Dedifferentiated amniotic fluid mesenchymal stem cell (primary cell): ENCODE measurements around the gene IFIT1B.
A peak's percentile ranks its signal among the peaks of the same experiment; 100 is the strongest.

Experiments used
- DNase-seq: peaks from one replicate; pipeline ENCODE4 v3.0.0-alpha.2; 2016; ENCODE audit errors: extremely low spot score

IFIT1B gene

DNA sequence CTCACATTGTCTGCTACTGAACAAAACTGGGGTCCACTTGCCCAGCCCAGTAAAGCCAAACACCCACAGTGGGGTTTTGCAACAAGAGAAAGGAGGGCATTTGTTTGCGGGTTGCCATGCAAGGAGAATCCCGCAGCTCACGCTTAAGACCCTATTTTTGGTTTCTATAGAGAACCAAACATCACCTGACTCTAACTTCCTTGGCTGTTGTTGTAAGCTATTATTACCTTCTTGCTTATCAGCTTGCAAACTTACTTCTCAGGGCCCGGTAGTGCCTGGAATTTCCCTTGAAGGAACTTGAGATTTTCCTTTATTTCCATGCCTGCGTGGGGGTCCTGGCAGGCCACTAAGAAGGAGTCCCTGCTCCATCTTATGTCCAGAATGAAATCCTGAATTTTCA is 29.4 kb upstream of the IFIT1B start:
- no peak for DNase-seq

DNA sequence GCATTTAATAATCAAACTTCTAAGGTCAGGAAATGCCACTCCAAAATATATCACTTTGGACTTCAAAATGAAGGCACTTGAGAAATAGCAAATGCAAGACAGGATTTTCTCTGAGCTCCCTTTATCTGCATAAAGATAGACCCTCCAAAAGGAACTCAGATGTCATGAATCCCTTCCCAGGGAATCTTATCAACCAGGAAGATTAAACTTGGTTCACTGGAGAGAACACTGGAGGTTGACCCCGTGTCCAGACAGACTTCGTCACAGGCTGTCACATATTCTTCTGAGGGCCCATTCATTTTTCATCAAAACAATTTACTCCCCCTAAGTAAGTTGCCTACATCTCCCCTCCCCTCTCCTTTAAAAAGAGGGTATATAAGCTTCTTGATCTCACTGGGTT is 28.9 kb upstream of the IFIT1B start:
- DNase-seq: no peak

DNA sequence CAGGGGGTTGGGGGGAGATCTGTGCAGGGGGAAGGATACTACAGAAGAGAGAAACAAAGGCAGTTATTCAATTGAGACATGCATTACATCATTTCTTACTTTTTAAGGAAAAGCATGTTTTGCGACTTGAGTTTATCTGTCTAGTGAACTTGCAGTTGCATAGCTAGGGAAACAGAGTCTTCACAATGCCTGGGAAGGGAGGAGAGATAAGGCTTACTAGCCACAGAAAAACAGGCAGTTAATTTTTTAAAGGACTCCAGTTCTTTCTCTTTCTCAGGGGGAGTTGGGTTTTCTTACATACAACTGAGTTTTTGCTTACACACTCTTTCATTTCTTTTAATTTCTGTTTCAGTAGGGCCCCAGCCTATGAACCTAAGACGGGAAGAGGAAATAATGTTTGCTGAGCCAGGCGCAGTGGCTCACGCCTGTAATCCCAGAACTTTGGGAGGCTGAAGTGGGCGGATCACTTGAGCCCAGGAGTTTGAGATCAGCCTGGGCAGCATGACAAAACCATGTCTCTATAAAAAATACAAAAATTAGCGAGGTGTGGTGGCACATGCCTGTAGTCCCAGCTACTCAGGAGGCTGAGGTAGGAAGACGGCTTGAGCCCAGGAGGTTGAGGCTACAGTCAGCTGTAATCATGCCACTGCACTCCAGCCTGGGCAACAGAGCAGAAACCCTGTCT is 27.1 kb upstream of the IFIT1B start:
- peak; percentile 17 for DNase-seq

DNA sequence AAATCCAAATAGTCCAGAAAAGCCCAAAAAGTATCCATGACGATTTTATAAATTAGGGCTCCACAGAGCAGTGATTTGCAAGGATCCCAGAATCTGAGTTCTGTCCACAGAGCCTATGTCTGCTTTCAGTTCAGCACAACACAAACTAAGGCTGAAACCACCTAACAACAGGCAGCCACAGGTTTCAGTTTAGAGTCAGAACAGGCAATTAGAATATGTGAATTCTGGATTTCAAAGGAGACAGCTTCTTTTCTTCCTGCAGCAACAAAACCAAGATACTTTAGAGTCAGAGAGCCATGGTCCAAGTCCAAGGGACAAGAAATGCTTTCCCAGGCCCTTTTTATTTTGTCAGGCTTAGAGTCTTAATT is 26.5 kb upstream of the IFIT1B start:
- peak; percentile 17 for DNase-seq

DNA sequence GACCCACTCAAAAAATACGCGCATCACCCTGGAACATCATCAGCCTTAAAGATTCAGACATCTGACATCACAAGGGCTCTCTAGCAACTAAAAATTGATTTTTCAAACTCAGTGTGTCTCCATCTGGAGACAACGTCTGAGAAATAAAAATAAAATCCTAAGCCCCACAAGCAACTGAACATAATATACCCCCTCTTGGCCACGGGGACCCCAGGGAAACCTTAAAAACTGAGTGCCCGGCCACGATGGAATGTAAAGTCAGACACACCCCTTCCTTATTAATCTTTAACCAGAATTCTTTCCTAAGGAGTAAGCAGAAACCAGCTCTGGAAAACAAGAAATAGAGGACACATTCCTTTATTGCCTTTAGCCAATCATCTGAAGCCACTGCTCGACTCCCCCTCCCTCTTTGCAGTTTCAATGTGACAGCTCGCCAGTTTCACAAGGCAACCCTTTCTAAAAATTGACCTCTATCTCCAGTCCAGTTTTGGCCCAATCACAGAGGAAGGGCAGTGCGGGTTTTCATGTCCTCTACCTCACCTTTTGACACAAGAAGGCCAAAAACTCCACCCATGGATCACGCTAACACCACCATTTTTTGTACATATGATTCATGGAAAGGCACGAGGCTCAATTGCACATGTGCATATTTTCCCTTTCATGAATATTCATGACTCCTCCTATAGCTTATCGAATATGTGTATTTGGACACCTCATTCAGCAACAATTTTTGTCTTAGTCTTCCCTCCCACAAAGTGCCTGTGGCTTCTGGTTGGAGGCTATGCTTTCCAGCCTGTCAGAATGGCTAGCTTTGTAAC is 25.9 kb upstream of the IFIT1B start:
- DNase-seq: peak; percentile 97

DNA sequence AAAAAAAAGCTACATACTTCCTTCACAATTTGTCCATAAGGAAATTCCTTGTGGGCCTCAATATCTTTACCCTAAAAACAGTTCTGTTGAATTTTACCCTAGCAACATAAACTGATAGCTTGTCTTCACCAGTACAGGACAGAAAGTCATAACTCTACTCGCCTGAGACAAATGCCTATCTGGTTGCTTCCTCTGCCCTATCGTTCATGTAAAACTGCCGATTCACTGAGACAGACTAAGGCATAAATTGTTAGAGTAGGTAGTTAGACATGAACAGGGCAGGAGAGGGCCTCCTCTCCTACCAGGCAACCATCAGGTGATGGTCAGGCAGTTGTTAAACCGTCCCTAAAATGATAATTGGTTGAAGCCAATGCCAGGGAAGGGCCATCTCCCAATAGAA is 25.1 kb upstream of the IFIT1B start:
- DNase-seq: no peak

DNA sequence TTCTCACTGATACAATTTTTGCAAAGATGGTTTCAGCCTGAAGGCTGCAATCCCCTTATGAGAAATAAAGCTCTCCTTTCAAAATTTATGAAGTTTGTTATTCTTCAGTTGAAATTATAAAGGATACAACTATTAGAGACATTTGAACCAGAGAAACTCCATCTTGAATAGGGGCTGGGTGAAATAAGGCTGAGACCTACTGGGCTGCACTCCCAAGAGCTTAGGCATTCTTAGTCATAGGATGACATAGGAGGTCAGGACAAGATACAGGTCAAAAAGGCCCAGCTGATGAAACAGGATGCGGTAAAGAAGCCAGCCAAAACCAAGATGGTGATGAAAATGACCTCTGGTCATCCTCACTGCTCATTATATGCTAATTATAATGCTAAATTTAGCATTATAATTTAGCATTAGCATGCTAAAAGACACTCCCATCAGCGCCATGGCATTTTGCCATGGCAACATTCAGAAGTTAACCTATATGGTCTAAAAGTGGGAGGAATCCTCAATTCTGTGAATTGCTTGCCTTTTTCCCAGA is 22.4 kb upstream of the IFIT1B start:
- no peak for DNase-seq

DNA sequence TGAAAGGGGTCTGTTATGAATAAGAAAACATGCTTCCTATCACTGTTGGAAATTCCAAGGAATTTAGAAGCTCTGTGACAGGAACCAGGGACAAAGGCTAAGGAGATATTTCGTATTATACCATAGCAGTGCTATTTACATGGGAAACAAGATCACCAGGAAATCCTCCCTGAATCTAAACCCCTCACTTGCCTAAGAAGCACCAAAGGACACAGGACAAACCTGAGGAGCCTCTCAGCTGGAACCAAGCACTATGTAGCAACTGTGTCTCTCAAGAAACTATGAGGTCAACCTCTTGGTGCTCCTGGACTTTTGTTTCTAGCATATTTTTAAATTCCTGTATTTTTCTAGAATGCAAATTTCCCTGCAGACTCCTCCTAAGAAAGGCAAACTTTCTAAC is 20.8 kb upstream of the IFIT1B start:
- DNase-seq: no peak

DNA sequence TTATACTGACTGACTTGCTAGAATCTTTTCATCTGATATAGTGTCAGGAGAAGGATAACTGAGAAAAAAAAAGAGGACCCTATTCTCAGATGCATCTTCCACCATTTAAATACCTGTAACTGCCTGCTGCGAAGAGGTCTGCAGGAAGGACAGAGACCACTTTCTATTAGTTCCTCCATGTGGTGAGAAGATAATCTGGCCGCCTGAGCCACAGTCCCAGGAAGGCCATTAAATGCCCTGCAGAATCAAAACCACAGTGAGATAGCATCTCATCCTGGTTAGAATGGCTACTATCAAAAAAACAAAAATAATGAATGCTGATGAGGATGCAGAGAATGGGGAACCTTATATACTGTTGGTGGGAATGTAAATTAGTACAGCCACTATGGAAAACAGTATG is 19.9 kb upstream of the IFIT1B start:
- DNase-seq: no peak

DNA sequence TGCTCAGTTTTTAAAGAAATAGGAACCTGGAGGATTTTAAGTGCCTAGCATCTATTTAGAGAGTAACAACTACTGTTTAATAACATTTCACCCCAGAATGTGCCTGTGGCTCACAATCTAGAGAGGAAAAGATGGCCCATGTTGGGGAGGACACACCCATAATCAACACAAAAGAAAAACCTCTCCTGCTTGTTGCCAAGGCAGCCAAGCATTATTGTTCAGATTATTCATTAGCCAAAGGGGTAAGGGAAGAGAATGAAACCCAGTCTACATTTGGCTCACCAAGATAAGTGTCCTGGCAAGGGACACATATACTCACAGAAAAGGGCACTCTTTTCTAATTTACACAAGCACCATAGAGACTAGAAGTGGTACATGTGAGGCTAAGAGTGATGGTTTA is 17.7 kb upstream of the IFIT1B start:
- DNase-seq: no peak

DNA sequence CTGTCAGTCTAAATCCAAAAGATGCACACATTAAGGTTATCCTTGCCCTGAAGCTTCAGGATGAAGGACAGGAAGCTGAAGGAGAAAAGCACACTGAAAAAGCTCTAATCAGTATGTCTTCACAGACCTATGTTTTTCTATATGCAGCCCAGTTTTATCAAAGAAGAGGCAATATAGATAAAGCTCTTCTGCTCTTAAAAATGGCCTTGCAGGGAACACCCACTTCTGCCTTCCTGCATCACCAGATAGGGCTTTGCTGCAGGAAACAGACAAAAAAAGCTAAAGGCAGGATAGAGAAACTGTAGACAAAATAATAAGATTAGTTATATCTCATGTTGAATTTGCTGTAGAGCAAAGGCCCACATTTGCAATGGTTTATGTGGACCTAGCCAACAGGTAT is 14.9 kb upstream of the IFIT1B start:
- DNase-seq: no peak

DNA sequence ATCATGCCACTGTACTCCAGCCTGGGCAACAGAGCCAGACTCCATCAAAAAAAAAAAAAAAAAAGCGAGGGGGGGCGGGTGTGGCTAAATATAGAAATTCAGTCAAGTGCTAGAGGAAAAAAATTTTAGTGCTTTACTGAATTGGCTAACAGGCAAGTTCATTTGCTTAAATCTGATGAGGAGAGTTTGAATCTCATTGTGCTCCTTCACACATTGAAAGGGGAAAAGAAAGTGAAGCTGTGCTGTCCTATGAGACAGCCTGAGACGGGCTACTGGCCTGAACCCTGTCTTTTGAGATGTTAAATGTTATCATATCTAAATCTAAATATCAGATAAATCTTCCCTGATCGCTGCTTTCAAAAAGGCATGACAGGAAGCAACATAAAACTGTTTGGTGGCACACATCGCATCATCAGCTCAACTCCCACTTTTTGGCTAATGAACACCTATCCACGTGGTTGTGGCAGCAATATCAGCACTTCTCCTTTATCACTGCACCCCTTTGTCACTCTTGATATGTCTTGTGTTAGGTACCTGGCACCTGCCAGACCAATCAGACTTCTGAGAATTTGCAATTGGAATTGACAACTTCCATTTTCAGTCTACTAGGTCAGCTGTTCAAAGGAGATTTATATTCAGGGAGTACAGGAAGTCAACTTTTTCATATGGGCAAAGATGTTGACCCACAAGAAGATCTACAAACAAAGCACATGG is 14.0 kb upstream of the IFIT1B start:
- no peak for DNase-seq

DNA sequence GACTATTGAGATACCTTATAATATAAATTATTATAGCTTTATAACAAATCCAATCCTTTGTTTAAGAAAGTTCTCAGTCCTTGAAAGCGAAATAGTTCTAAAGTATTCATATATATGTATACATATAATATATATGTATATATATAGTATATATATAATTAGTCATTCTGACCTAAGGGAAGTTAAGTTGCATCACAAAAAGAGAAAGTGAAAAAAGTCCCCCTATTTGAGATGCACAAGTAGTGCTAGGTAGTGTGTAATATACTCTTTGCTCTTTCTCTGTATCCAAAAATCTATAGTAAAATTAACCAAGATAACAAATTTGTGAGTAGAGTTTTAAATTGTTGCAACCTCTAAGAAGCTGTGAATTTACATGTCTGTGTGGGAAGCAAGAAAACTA is 13.3 kb upstream of the IFIT1B start:
- DNase-seq: no peak

DNA sequence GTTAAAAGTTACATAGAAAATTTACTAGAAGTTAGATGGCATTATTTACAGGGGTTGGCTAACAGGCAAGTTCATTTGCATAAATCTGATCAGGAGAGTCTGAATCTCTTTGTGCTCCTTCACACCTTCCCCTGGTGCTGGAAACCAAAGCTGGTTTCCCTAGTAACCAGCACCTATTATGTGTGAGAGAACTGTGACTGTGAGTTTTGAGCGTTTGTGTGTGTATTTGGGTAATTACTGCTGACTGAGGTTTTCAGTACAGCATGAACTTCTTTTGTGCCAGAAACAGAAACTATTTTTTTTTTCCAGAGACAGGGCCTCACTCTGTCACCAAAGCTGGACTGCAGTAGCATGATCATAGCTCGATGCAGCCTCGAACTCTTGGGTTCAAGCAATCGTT is 10.3 kb upstream of the IFIT1B start:
- no peak for DNase-seq

DNA sequence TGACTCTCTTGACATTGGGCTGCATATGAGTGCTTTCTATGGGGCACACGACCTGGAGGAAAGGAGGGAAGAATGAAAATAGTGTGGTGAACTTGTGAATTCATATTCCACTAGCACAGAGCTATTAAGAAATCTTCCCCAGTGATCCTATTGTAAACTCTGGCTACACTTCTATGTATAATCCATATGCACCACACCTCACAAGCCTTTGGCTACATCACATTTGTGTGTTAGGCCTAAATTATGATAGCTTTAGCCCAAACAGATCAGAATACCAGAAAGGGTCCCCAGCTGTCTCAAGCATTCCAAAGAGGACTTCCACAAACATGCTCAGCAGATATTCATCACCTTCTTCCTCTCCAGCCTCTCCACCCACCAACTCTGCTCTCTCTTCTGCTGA is 9.7 kb upstream of the IFIT1B start:
- no peak for DNase-seq

DNA sequence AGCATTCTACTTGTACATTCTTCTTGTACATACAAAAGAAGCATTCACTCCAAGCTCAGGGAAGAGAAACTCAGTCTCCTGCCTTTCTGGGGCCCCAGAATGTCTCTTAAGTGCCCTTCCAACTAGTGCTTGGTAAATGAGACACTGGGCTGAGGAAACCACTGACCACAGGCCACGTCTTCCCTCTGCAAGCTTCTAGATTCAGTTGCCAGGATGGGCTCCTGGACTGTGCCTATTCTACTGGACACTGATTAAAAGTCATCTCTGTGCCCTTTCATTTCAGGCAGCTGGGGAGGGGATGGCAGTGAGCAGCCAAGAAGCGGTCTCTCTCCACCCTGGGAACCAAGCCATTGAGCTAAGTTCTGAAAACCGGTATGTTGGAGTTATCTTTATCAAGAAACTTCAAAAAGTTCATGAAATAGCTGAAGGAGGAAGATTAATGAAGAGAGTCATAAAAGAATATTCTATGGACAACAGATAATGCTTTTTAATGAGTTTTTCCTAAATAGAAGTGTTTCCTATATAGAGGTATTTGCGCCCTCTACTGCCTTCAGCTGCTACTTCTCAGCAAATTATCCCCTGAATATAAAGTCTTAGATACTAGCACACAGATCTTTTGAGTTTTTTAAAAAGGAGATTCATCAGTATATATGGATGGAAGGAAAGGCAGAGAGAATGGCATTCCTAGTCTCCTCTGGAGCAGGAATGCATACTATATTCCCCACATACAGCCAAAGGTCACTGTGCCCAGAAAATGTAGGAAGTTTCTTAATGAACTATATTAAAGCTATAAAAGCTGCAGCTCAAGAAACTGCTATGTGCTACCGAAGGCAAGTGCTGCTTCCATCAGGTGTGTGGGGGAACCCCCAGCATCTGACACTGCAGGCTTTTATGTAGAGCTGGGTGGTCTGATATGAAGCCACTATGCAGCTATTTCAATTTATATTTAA is 8.4 kb upstream of the IFIT1B start:
- DNase-seq: peak; percentile 62

DNA sequence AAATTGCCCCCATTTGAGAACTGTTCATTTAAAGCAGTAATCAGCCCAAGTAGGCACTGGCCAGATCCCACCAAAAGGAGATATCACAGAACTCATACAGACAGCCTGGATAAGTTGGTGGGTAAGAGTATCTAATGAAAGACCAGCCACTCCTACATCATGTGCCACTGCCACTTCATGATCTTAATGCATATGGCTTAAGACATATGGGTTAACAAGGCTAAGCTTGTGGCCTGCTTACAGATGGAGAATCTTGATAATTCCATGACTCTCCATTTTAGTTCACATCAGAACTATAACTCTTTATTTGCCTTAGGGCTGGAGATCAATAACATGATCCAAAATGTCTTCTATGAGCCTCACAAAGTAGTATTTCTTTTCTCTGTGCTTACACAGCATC is 6.8 kb upstream of the IFIT1B start:
- DNase-seq: no peak

DNA sequence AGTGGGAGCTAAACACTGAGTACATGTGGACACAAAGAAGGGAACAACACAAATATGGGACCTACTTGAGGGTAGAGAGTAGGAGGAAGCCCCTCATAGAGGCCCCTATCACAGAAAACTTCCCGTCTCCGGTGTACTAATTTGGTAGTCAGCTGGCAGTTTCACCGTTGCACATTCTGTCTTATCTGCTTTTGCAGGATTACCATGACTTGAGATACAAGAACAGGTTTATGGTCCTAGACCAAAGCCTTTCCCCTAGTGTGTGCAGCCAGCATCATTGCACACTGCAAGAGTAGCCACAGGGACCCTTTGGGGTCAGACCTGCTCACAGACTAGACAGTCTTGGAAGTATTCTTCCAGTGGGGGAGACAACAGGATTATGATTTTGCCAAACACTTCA is 5.9 kb upstream of the IFIT1B start:
- no peak for DNase-seq

DNA sequence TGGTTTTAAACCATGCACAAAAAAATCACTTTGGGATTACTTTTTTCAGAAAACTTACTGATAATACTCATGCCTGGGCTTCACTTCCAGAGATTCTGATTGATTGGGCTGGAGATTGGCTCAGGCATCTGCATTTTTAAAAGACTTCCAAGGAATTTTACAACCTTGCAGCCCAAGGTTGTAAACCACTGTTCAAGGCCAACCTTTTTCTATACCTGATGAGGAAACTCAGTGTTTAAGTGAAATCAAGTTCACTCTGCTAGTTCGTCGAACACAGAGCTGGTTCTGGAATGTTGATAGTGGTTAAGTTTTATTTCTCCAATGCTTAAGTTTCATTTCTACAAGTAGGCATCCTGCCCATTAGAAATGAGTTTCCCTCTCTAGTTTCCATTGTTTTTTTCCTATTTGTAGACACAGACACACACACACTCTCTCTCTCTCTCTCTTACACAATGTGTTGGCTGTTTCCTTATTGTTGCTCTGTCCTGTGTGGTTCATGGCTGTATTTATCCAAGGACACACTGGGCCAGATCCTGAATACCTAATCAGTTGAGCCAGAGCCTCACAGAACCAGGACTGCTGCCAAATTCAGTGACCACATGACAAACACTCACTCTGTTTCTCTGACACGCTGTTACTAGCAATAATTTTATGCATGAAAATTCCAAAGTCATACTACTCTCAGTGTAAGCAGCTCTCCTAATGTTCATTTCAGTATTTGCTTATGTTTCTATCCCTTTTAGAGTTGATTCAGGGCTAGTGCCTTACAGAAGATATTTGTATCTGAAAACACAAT is 3.7 kb upstream of the IFIT1B start:
- peak; percentile 92 for DNase-seq

DNA sequence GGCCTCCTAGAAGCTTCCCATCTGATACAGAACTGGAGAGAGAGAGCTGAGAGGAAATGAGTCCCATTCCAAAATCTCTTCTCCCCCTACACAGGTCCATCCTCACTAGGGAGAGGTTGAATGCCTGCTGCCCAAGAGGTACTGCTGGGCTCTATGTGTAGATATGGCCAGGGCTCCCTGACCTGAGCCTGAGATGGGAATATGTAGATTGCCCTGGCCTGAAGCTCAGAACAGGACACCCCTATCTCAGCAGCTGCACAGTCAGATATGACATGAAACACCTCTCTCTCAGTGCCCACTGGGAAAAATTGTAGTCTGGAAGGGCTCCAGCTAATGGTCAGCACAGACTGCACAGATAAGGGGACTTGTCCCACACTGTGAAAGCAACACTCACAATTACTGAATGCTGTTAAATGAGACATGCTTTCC is 3.1 kb upstream of the IFIT1B start:
- no peak for DNase-seq

DNA sequence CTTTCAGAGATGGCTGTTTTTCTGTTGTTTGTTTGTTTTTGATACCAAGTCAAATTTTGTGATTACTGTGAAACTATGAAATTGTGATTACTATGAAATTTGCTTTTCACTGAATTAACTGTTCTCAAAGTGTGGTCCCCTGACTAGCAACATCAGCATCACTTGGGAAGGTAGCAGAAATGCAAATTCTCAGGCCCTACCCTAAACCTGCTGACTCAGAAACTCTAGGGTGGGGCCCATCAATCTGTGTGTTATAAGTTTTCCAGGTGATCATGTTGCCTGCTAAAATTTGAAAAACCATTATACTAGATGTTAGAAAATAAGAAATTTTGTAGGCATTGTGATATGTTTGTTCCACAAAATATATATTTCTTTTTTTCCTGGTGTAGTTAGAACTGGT is 1.2 kb downstream of the IFIT1B start:
- DNase-seq: no peak
